Endometrial microvascular endothelial cells (primary cell): ENCODE results near the gene TICRR. TPM values are rescaled to one million over a fixed set of nuclear protein-coding genes. Genes with fewer than 3 reads are reported as not detected.
"Not testable (repeated sequence)": the region's sequence is repeated elsewhere in the genome, so short reads cannot be mapped to it uniquely, and the experiment has no call there.

Experiments used
- in situ Hi-C: cut with HindIII; loops from 2 replicates; pipeline ENCODE4 v1.10.0; 2017; ENCODE audit warnings: low sequenced_read_pairs, low pct_unique_long_range_greater_than_20kb; ENCODE audit errors: inconsistent ontology term
- total RNA-seq: library from RNA; depleted of rRNA; stranded (reverse); fragments of >200 nt; gene quantifications from one replicate; pipeline ENCODE4 v1.2.3, GENCODE V29; 2015; ENCODE audit errors: inconsistent ontology term

TICRR gene
- 6.9 TPM for total RNA-seq

DNA sequence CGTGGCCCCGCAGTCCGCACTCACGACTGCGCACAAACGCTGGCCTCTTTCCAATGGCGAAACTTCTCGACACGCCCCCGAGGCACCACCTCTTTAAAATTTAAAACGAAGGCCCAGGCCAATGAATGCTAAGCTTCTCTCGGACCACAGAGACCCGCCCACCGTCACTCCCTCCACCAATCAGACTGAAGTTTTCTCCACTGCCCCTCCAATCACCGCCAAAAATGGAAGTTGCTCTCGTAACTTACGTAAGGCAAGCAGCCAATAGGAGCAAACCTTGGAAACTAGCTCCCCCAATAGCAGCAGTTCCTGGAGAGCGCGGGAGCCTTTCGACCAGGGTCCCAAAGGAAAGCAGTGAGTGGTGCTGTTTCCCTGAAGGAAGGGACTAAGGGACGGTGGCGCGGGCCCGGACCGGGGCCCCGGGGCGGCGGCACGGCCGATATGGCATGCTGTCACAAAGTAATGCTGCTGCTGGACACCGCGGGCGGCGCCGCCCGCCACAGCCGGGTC, at the start of gene TICRR:
TSS of gene TICRR (plus strand) at position 324 of the 510 bp plus-strand sequence. CDS start at position 442, 118 bp downstream.
- in situ Hi-C loops, result no loop called here

- in situ Hi-C loops, result no loop called here
Measured at GRCh38 chr15:89526181-89526580, 49.1 kb upstream of the TICRR start.

DNA sequence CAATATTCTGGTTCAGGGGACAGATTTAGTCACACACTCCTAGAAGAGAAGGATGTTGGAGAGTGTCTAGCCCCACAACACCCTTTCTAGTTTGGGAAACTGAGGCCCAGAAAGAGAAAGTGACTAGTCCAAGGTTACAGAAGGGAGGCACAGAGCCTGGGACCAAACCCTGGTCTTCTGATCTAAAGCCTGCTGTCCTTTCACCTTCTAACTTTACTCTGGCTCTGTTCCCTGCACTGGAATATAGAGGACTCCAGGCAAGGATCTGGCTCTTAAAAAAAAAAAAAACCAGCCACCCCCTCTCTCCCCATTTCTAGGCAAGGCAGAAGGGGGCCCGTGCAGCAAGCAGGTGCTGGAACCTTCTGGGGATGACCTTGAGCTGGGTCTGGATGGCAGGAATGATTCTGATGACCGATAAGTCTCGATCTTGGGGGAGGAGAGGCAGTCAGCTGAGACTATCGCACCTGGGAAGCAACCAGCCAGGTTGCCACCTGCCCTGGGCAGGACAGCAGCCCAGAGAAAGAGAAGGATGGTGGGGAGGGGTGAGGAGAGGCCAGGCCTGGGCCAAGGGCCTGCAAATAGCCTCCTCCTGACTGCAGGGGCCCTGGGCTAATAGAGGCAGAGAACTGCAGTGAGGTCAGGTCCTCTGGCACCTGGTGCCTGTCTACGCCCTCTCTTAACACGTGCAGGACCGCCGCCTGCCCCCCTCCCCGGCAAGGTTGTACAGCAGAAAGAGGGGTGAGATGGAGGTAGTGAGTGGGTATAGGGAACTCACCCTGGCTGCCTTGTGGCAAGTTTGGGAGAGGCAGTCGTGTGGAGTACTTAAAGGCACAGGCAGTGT, 48.4 kb upstream of the TICRR start:
- in situ Hi-C loops, result no loop called here

- in situ Hi-C loops, result no loop called here
Measured at GRCh38 chr15:89528757-89529352, 46.4 kb upstream of the TICRR start.

GRCh38 chr15:89530976-89531375, 44.3 kb upstream of the TICRR start:
- in situ Hi-C loops, result no loop called here

DNA sequence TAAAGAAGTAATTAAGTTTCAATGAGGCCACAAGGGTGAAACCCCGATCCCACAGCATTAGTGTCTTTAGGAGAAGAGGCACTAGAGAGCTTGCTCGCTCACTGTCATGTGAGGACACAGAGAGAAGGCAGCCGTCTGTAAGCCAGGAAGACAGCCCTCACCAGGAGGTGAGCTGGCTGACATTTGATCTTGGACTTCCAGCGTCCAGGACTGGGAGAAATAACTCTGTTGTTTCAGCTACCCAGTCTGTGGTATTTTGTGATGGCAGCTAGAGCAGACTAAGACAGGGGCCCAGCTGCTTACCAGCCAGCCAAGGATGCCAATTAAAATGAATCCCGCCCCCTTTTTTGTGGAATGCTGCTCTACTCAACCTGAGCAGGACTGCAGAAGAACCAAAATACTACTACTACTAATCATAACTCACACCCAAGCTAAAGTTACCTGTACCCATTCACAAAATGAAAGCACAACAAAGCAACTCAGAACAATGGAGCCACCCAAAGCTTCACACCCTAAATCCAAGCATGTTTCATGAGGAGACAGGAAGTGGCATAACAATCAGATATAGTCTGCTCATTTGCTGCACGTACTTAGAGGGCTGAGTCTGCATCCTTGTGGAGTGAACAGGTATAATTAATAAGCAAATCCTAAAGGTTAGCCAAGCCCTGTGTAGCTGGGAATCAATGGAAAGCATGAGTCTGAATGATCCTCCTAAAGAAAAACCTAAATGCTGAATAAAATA, 43.3 kb upstream of the TICRR start:
- in situ Hi-C loops, result no loop called here

DNA sequence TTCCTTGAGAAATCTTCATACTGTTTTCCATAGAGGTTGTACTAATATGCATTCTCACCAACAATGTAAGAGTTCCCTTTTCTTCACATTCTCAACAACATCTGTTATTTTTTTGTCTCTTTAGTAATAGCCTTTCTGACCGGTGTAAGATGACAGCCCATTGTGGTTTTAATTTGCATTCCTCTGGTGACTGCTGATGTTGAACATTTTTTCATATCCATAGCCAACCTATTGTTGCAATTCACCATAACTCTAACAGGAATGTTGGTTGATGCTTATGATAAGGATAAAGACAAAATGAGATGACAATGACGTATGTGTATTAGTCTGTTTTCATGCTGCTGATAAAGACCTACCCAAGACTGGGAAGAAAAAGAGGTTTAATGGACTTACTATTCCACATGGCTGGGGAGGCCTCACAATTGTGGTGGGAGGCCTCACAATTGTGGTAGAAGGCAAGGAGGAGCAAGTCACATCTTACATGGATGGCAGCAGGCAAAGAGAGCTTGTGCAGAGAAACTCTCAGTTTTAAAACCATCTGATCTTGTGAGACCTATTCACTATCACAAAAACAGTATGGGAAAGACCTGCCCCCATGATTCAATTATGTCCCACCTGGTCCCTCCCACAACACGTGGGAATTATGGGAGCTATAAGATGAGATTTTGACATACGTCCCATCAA, 41.3 kb upstream of the TICRR start:
- in situ Hi-C loops, result no loop called here

DNA sequence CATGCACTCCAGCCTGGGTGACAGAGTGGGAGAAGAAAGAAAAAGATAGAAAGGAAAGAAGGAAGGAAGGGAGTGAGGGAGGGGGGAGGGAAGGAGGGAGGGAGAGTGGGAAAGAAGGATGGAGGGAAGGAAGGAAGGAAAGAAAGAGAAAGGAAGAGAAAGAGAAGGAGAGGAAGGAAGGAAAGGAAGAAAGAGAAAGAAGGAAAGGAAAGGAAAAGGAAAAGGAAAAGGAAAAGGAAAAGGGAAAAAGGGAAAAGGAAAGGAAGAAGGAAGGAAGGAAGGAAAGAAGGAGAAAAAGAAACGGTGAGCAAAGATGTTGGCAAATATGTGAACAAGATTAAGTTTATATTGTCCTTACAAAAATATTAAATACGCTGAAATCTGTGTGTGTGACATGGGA, 36.2 kb upstream of the TICRR start:
- in situ Hi-C loops, result no loop called here

DNA sequence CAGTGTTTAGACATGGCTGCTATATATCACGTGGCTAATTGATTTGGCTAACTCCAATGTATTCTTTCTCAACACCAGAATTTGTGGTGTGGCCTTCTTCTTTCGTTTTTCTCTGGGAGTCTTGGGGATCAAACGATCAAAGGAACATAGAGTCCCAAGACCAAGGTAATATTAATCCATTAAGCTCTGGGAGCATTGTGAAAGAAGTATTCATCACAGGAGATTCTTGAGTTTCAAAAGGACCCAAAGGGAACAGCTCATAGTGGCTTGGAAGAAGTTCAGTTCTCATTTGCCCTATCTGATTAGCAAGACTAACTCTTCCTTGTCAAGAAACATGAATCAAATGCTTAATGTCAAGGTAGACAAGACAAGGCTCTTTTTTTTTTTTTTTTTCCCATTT, 32.9 kb upstream of the TICRR start:
- in situ Hi-C loops, result no loop called here

- in situ Hi-C loops, result no loop called here
Measured at GRCh38 chr15:89543389-89543788, 31.9 kb upstream of the TICRR start.

DNA sequence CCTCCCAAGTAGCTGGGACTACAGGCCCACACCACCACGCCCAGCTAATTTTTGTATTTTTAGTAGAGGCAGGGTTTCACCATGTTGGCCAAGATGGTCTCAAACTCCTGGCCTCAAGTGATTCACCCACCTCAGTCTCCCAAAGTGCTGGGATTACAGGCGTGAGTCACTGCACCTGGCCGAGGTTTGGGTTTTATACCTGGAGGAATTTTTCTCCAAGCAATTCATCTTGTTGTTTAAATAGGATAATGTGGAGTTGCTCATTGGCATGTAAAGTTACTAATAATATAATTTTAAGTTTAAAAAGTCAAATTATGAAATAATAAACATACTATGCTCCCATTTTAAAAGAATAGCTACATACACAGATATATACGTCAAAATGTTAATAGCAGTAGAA, 26.1 kb upstream of the TICRR start:
- in situ Hi-C loops, result not testable (repeated sequence)

DNA sequence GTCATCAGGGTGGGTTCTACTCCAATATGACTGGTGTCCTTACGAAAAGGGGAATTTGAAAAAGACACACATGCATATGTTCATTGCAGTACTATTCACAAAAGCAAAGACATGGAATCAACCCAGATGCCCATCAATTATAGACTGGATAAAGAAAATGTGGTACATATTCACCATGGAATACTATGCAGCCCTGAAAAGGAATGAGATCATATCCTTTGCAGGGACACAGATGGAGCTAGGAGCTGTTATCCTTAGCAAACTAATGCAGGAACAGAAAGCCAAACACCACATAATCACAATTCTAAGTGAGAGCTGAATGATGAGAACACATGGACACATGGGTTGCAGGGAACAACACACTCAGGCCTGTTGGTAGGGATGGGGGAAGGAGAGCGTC, 24.8 kb upstream of the TICRR start:
- in situ Hi-C loops, result no loop called here

DNA sequence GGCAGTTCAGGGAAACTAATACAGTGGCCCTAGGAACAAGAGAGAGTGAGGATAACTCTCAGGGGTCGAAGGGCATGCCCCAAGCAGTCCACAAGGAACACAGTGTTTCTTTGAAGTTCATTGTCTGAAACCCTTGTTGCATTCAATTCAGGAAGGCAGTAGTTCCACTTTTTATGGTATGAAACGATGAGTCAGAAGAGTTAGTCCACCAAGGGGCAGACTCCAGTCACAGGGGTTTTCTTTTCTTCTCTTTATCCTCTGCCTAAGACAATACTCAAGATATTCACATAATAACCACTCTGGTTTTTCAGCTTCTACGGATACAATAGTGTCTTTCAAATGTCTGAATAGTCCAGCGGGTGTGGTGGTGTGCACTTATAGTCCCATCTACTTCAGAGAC, 23.7 kb upstream of the TICRR start:
- in situ Hi-C loops, result no loop called here

- in situ Hi-C loops, result no loop called here
Measured at GRCh38 chr15:89553632-89554031, 21.6 kb upstream of the TICRR start.

DNA sequence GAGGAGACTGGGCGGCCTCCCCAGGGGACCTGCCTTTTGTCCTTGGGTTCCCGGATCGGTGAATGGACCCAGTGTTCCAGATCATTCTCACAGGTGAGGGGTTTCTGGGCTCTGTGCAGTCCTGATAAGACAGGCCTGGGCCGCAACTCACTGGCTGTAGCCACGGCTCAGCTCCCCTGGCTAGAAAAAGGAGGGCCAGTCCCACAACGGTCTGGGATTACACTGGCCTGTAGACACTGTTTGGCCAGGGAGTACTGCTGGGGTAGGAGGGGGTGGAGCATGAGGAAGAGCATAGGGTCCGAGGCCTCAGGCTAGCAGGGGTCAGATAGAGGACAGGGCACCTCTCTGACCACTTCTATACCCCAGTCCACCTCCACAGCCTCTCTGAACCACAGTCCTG, 21.0 kb upstream of the TICRR start:
- in situ Hi-C loops, result no loop called here

DNA sequence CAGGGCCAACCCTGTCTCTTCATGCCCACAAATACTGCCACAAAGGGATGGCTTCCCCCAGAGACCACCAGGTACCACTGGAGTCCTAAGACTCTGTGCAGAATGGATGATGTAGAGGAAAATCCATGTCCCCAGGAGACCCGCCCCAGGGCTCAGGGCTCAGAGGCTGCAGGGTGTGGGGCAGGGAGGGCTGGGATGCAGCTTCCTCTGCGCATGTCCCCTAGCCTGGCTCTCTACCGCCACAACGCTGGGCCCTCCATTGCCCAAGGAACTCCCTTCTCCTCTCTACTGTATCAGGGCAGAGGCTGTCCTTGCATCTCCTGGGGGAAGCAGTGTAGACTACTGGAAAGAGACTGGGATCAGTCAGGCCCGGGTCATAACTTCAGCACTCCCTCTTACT, 19.5 kb upstream of the TICRR start:
- in situ Hi-C loops, result no loop called here

DNA sequence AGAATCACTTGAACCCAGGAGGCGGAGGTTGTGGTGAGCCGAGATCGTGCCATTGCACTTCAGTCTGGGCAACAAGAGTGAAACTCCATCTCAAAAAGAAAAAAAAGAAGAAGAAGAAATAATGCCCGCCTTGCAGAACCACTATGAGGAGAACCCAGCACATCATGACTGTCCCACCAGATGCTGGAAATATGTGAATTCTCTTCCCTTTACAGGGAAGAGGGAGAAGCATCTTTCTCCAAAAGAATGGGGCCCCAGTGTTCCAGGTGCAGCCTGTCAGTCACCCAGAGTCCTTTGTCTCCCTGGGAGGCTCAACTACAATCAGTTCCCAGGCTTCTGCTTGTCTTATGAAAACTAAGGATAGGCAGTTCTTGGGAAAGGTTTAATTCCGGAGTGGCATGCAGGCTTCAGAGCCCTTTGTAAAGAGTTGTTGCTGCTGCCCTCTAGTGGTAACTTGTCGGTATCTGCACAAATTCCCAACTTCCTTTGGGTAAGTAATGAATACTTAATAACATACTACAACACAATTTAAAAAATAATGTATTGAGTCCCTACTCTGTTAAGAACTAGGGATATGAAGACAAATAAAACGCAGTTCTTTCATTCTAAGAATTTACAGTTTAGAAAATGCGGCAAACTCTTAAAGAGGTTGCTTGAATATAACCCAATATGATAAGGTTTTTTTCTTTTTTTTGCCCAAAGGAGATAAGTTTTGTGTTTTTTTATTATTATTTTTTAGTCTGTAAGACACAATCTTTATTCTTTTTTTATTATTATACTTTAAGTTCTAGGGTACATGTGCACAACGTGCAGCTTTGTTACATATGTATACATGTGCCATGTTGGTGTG, 18.6 kb upstream of the TICRR start:
- in situ Hi-C loops, result no loop called here

DNA sequence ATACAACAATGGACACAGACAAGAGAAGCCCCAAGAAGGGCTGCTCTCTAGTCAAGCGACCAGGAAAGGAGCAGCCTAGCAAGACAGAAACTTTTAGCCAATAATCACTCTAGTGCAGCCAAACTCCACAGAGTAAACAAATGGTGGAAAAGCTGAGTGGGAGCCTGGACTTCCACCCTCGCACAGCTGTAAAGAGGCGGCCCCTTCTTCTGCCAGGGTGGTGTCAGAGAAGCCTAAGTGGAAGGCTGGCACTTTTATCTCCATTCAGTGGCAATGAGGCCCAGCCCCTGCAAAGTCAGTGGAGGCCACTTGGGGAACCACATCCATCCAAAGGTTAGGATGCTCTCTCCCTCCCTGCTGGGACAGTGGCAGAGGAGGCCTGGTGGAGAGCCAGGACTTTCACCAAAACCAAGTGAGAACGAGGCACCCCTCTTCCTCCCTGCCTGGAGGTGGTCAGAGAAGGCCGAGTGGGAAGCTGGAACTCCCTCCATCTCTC, 15.5 kb upstream of the TICRR start:
- in situ Hi-C loops, result no loop called here
